CD4-positive, alpha-beta T cell treated with Interleukin-12 subunit alpha and Interleukin-12 subunit beta, for 1 hour (primary cell): ENCODE results near the gene RDM1.
A peak's percentile ranks its signal among the peaks of the same experiment; 100 is the strongest.
"Not testable (repeated sequence)": the region's sequence is repeated elsewhere in the genome, so short reads cannot be mapped to it uniquely, and the experiment has no call there.

Source experiments
- DNase-seq: peaks from one replicate; pipeline ENCODE4 v3.0.0-alpha.2; 2020

Gene RDM1, protein sequence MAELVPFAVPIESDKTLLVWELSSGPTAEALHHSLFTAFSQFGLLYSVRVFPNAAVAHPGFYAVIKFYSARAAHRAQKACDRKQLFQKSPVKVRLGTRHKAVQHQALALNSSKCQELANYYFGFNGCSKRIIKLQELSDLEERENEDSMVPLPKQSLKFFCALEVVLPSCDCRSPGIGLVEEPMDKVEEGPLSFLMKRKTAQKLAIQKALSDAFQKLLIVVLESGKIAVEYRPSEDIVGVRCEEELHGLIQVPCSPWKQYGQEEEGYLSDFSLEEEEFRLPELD

DNA sequence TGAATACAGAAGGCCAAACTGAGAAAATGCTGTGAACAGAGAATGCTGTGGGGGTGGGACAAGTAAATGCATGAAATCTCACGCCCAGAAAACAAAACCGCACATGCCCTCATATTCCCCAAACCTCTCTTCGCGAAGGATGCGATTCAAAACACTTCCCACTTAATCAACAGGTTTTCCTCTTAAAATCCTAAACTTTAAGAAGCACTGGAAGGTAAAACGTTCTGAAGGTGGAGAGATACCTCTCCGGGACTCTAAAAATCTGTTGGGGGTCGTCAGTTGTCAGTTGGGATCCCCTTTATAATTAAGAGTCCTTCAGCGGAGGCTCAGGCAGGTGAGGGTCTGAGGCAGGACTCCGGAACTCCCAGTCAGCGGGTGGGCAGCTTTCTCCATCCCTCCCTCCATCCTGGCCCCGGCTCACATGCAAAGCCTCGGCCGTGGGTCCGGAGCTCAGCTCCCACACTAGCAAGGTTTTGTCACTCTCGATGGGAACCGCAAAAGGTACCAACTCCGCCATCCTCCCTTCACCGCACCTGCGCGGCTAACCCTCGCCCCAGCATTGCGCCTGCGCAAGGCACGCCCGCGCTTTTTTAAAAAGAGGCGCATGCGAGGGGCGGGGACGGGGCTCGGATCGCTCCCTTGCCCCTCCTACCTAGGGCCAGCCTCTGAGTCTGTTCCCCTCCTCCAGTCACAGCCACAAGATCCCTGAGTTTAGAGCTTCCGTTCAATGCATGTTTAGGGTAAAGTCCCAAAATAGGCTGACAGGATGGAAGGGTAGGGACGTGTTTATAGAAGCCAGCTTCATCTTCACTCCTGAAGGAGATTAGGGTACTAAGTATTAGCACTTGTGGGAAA is at the start of gene RDM1:
Gene RDM1, minus strand, starts transcription at position 563 of the 855 bp plus-strand sequence. Its CDS starts 46 bp downstream, at position 517.
- DNase-seq: peak; percentile 84

DNA sequence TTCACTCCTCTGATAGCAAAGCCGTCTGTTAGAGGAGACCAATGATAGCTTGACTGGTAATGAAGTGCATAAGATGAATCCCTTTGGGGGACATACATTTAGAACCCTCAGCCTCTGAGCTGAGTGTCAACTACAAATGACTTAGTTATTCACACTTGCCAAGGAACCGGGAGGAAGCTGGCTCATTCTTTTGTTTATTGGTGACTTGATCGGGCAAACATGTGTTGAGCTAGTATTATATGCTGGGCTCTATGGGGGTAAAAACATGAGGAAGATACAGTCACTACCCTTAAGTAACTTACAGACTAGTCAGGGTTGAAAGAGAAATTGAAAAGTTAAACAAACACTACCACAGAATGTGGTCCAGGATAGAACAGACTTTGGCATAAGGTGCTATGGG is 47.8 kb upstream of the RDM1 start:
- DNase-seq: no peak

DNA sequence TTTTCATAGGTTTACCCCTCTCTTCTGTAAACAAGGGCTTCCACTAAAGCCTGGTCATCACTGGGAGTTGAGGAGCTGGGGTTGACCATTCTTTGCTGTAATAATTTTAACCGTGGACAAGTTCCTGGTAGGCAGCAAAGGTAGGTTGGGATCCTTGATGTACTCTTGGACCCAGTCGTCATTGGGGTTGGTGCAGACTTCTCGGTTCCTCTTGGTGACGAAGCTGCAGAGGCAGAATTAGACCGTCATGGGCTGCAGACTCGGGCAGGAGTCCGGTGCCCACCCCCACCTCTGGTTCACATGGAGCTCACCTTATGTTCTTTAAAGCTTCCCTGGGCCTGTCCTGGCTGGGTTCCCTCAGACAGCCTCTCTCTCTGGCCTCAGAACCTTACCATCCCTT is 46.9 kb upstream of the RDM1 start:
- DNase-seq: no peak

DNA sequence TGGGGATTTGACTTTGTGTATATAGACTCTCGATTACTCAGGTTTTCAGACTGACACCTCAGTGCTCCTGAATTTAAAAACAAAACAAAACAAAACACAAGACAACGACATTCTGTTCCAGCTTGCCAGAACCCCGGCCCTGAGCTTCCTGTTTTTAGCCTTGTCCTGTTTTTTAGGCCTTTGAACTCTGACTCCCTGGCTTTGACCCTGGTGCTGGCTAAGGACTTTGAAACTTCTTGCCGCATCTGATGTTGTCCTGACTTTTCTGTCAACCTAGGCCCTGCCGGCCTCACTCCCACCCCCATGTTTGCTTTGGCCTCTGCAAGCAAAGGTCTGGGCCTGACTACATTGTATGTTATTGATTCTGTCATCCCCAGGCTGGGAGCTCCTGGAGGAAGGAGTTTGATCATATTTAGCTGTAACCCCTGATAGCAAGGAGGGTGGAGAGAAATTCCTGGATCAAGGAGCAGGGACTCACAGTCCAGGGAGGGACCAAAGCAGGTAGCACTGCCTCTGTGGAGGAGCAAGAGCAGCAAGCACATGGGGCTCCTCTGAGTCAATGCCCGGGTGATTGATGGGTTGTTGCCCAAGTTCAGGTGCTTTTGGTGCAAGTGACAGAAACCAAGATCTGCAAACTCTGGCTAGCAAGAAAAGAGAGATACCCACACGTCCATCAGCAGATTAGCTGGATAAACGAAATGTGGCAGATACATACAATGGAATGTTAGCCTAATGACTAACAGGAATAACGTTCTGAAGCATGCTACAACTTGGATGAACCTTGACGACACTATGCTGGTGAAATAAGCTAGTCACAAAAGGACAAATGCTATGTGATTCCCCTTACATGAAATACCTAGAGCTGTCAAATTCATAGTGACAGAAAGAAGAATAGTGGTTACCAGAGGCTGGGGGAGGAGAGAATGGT is 43.0 kb upstream of the RDM1 start:
- no peak for DNase-seq

DNA sequence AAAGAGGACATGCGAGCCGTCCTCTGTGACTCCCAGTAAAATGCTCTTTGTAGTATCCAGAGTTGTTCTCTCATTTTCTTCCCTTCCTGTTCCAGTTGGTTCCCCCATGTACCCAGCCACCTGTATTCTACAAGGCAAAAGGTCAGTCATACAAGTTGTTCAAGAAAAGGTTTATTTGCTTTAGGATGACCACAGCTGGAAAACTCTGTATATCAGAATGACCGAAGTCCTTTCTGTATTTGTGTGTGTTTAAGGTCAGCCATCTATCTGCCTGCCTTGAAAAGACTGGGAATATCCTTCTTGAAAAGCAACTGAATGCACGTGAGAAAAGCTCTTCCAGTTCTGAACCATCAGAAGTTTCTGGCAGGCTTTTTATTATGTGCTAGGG is 42.4 kb upstream of the RDM1 start:
- no peak for DNase-seq

DNA sequence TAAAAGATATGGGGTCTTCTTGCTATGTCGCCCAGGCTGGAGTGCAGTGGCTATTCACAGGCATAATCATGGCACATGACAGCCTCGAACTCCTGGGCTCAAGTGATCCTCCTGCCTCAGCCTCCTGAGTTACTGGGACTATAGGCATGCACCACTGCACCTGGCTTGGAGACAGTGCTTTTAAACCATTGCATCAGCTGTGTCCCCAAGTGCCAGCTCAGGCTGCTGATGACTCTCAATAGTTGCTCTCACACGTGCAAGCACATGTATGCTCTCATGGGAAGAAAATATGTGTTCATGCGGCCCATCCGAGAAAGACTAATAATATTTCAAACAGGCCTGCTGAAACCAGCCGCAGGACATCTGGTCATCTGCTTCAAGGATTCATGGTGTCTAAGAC is 42.0 kb upstream of the RDM1 start:
- no peak for DNase-seq

DNA sequence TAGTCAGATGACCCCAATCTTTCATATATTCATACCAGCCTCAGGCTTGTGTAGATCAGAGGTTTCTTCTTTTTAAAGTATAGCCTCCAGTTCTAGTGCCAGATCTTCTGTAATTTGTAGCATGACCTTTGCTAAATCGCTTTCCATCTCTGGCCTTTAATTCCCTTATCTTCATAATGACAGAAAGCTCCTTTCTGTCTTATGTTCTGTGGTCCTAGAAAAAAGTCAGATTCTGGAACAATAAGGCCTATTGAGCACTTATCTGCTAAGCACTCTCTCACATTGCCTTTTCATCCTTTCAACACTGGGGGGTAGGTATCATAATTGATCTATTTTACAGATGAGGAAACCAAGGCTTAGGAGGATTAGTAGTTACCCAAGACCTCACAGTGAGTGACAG is 41.5 kb upstream of the RDM1 start:
- DNase-seq: no peak

DNA sequence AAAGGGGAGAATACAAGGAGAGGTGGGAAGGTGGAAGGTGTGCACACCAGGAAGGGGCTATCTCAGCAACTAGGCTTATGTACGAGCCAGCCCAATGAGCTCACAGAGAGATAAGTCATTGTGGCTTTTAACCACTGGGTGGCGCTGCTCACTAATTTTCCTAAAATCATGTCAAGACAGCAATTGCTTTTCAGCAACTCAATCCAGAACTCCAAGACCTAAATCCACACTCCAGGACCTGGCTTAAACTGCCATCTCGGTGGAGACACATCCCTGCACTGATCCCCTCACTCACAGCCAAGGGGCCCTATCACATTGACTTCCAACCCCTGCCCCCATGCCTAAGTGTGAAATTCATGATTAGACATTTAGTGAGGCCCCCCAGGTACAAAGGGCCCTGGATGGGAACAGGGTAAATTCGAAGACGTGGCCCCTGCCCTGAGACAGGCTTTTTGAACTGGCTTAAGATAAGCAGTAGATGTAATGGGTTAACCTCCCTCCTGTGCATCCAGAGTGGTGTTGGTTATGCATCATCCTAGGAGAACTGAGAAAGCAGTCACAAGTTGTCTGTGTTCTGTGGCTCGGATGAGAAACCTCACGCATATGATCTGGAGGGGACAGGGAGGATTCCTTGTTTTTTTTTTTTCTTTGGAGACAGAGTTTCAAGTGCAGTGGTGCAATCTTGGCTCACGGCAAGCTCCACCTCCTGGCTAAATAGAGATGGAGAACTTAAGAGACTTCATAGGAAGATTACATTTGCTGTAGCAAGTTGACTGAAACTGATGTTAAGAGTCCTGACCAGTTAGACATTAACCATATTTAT is 39.2 kb upstream of the RDM1 start:
- DNase-seq: peak; percentile 76

DNA sequence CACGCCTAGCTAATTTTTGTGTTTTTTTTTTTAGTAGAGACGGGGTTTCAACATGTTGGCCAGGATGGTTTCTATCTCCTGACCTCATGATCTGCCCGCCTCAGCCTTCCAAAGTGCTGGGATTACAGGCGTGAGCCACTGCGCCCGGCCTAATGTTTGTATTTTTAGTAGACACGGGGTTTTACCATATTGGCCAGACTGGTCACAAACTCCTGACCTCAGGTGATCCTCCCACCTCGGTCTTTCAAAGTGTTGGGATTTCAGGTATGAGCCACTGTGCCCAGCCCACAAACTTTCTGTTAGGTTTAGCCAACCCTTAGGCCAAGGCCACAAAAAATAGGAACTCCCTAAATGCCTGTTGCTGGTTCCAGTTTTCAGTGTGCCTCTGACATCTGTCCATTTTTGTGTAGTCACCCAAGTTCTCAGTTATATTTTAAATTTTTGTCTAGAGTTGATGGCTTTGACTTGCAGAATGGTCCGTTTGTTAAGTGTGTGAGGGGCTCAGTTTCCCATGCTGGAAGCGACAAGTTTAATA is 38.0 kb upstream of the RDM1 start:
- DNase-seq: no peak

DNA sequence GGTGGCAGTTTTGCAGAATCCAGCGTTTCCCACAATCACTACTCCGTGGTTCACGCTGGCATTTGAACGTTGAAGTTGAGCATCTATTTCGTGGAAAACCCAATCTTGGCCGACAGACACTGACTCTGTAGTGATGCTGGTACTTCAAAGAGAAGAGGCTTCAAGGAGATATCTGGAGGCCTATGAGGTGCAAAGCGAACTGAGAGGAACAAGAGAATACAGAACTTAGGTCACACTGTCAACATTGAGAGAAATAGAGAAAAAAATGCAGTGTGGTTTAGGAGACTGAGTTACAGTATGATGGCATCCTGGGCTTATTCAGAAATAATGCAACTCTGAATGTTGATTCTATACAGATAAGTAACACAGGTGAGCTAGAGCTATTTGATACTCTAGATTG is 34.7 kb upstream of the RDM1 start:
- no peak for DNase-seq

DNA sequence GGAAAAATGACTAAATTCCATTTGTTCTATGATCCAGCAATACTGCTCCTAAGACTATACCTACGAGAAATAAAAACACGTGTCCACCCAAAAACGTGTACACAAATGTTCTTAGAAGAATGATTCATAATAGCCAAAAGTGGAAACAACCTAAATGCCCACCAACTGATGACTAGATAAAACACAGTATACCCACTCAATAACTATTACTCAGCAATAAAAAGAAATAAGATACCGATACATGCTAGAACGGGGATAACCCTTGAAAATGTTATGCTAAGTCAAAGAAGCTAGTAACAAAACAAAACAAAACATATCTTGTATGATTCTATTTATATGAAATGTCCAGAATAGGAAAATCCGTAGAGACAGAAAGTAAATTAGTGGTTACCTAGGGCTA is 33.1 kb upstream of the RDM1 start:
- no peak for DNase-seq

DNA sequence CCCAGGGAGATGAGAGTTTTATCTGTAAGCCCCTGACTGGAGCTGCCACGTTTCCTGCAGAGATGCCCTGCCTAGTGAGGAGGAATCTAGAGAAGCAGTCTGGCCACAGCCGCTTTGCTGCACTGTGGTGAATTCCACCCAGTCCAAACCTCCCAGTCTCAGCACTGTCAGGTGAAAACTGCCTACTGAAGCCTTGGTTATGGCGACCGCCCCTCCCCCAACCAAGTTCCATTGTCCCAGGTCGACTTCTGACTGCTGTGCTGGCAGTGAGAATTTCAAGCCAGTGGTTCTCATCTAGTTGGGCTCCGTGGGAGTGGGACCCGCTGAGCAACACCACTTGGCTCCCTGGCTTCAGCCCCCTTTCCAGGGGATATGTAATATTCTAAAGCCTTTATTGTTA is 23.1 kb upstream of the RDM1 start:
- no peak for DNase-seq

DNA sequence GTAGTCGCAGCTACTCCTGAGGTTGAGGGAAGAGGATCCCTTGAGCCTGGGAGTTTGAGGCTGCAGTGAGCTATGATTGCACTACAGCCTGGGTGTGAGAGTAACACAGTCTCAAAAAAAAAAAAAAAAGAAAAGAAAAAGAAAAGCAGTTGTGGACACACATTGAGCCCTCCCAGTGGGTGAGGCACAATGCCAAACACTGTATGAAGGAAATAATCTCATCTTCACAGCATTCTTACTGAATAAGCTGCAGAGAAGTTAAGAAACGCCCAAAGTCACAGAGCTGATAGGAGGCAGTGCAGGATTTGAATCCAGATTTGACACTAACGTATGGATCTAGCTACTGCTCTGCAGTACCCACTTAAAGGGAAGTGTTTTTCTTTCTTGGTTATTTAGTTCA is 18.8 kb upstream of the RDM1 start:
- no peak for DNase-seq

DNA sequence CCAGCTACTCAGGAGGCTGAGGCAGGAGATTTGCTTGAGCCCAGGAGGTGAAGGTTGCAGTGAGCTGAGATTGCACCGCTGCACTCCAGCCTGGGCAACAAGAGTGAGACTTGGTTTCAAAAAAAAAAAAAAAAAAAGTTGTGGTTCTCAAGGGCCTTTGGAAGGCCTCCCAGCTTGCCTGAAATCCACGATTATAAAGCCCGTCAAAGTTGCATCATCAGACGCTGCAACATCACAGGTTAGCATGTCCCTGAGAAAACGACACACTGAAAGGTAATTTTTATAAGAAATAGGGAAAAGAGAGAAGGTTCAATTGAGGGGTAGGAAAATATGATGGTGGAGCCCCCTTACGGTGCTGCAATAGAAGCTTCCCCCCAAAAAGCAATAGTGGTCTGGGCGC is 17.5 kb upstream of the RDM1 start:
- DNase-seq: no peak

DNA sequence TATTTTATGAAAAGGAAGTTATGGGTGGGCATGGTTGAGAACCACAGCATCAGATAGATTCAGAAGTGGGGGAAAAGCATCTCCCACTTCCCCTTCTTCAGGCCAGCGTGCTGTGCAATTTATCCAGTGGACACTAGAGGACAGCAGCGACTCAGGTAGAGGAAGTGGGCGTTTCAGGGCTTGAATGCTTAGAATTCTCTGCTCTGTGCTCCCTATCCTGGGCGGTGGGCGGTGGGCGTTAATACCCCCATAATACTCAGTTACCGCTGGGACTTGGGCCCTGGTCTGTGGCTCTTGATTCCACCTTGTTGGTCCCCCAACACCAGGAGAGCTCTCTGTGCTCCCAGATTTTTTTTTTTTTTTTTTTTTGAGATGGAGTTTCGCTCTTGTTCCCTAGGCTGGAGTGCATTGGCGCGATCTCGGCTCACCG is 16.6 kb upstream of the RDM1 start:
- DNase-seq: peak; percentile 58

DNA sequence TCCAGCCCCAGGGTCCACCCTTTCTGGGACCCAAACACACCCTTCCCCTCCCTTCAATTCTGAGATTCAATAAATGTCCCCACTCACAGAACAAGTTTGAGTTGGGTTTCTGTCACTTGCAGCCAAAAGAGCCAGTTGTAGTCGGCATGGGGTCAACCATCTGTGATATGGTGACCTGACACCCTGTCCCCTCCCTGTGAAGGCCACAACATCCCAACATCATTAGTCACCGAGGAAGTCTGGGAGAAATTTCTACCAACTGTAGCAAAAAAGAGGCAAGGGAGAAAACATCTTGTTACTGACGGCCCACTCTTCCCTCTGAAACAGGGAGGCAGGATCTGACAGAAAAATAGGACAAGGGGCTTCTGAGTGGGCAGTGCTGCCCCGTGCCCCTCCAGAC is 13.6 kb upstream of the RDM1 start:
- DNase-seq: no peak

DNA sequence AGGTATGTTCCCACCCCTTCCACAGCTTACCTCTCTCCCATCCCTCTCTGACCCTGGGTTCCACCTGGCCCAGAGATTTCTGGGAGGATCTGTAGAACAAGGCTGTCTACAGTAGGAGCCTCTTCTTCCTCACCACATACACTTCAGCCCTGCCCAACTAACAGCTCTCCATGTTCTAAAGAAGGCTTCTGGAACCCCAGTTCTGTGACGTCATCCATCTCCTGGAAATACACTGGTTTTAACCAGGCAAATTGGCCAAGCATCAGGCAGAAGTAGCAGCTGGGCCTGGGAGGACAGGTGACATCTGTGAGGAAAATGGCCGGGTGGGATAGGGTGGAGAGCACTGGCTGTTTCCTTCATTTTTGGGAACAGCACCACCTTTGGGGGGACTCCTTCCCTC is 13.0 kb upstream of the RDM1 start, which contains the start of gene LYZL6:
Gene LYZL6, minus strand, starts transcription at position 177 of the 400 bp plus-strand sequence. CDS start 4,357 bp downstream, outside the sequence.
- no peak for DNase-seq

DNA sequence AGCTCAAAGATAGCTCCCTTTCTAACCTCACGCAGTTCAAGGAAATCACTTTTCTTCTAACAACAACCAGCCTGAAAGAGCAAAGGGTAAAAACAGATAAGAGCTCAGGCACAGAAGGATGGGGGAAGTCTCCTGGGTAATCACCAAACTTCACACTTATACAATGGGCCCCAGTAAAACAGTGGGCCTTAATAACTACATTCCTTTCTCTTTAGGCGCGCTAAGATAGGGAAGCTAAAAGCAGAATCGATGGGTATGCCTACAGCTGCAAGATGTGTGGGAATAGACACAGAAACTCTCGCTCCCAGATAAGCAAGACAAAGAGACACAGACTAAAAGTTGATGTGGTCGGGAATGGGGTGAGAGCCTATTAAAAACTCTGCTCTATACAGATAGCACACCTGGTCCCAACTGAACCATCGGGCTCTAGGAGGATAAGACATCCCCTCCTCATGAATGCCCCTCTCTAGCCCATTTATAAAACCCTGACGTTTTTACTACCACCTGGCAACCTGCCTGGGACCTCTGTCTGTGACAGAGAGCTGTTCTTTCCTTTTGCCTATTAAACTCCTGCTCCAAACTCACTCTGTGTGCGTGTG is 12.1 kb upstream of the RDM1 start:
- no peak for DNase-seq

DNA sequence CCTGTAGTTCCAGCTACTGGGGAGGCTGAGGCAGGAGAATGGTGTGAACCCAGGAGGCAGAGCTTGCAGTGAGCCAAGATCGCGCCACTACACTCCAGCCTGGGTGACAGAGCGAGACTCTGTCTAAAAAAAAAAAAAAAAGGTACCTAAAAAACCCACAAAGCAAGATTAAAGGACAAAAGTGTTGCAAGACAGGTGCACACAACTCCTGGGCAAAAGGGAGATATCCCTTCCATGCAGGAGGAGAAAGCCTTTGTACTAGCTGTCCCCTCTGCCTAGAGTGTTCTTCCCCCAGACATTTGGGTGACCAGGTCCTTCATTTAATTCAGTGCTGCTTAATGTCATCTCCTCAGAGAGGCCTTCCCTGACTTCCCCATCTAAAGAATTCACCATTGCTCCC is 7.9 kb upstream of the RDM1 start:
- DNase-seq: not testable (repeated sequence)

DNA sequence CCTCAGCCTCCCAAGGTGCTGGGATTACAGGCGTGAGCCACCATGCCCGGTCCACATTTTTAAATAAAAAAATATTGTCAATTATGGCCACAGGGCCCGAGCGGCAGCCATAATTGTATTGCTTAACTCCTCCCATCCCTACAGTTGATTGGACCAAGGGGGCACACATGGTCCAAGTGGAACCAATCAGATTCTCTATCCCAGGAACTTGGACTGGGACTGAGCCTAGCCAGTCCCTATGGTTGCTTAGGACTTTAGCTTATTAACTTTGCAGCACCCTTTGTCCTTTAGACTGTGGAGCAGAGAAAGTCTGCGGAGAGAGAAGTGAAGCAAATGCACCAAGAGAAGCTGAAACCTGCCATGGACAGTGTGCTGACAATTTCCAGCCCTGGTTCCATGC is 5.5 kb upstream of the RDM1 start:
- DNase-seq: no peak

DNA sequence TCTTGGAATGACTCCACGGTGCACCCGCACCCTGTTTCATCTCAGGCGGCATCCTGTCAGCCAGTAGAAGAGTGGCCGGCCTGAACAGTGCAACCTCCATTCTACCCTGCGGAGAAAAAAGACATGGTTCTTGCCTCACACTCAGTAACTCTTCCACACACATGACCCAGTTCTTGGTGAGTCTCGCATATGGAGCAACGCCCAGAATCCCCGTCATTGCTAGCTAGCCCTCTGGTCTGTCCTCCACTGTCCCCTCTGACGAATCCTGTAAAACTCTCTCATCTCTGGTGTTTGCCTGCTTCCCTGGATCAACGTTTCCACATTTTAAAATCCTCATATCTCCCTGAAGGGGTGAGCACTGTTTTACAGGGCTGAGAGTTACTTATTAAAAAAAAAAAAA is 4.2 kb upstream of the RDM1 start:
- DNase-seq: no peak

DNA sequence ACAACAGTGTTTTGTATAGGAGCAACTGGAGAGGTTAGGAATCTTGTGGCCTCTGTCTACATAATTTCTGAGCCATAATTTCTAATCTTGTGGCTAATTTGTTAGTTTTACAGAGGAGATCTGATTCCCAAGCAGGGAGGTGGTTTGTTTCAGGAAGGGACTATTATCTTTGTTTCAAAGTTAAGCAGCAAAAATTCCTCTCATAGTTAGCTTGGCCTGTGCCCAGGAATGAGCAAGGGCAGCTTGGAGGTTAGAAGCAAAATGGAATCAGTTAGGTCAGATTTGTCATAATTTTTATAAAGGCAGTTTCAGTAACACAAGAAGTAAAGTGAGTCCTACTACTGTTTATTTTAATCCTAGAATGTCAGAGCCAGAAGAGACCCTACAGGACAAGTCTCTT is 2.0 kb upstream of the RDM1 start:
- no peak for DNase-seq
